Neural crest cell (in vitro differentiated cells): ENCODE results near the gene DOCK9. TPM values are rescaled to one million over a fixed set of nuclear protein-coding genes. Genes with fewer than 3 reads are reported as not detected.

Experiments
- DNase-seq: peaks from one replicate; pipeline ENCODE4 v3.0.0; 2021; ENCODE audit warnings: low read depth, mixed read lengths, low spot score
- H3K27ac Mint-ChIP-seq: one replicate; pipeline ENCODE4 v1.8.0; 2021; ENCODE audit warnings: mild to moderate bottlenecking, mixed read lengths; ENCODE audit not compliant: unreplicated experiment
- H3K27me3 Mint-ChIP-seq: 2 replicates; pipeline ENCODE4 v1.8.0; 2021; ENCODE audit warnings: low read depth, mild to moderate bottlenecking, mixed read lengths
- H3K36me3 Mint-ChIP-seq: 2 replicates; pipeline ENCODE4 v1.8.0; 2021; ENCODE audit warnings: low read depth, mild to moderate bottlenecking, mixed read lengths
- H3K4me1 Mint-ChIP-seq: 2 replicates; pipeline ENCODE4 v1.8.0; 2021; ENCODE audit warnings: mixed read lengths
- H3K4me3 Mint-ChIP-seq: one replicate; pipeline ENCODE4 v1.8.0; 2021; ENCODE audit warnings: mild to moderate bottlenecking, mixed read lengths
- H3K9me3 Mint-ChIP-seq: 2 replicates; pipeline ENCODE4 v1.8.0; 2021; ENCODE audit warnings: mixed read lengths
- total RNA-seq: library from RNA; stranded (reverse); gene quantifications from 2 replicates; pipeline ENCODE4 v1.2.1, GENCODE V29; 2021
- TF ChIP-seq, protein P1 (sequence below): fragments of 200-600 bp; sonication (generic); conservative IDR thresholded peaks from 2 replicates; pipeline ENCODE4 v1.5.0; 2021; ENCODE audit warnings: antibody characterized with exemption, mild to moderate bottlenecking

The DOCK9 gene
- total RNA-seq, 1 donor from 2014 or later = 6.9 TPM

GRCh38 chr13:98961503-98962105 is 16.3 kb downstream of the DOCK9 start:
- H3K9me3 Mint-ChIP-seq = peaks cover 3% of the 10 kb centered on the region
- peaks cover 7% of the 10 kb centered on the region for H3K4me1 Mint-ChIP-seq
- no peaks in the 10 kb centered on the region for H3K27me3 Mint-ChIP-seq
- no peaks in the 10 kb centered on the region for H3K36me3 Mint-ChIP-seq
- no peak overlapping the region for H3K27ac Mint-ChIP-seq
- DNase-seq = no peak
- no peak overlapping the region for H3K4me3 Mint-ChIP-seq
- TF ChIP-seq, protein P1, sequence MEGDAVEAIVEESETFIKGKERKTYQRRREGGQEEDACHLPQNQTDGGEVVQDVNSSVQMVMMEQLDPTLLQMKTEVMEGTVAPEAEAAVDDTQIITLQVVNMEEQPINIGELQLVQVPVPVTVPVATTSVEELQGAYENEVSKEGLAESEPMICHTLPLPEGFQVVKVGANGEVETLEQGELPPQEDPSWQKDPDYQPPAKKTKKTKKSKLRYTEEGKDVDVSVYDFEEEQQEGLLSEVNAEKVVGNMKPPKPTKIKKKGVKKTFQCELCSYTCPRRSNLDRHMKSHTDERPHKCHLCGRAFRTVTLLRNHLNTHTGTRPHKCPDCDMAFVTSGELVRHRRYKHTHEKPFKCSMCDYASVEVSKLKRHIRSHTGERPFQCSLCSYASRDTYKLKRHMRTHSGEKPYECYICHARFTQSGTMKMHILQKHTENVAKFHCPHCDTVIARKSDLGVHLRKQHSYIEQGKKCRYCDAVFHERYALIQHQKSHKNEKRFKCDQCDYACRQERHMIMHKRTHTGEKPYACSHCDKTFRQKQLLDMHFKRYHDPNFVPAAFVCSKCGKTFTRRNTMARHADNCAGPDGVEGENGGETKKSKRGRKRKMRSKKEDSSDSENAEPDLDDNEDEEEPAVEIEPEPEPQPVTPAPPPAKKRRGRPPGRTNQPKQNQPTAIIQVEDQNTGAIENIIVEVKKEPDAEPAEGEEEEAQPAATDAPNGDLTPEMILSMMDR = no peak

- no peak overlapping the region for H3K4me3 Mint-ChIP-seq
- peaks cover 7% of the 10 kb centered on the region for H3K4me1 Mint-ChIP-seq
- H3K27me3 Mint-ChIP-seq = no peaks in the 10 kb centered on the region
- no peak overlapping the region for H3K27ac Mint-ChIP-seq
- TF ChIP-seq, protein P1 = no peak
- H3K36me3 Mint-ChIP-seq = no peaks in the 10 kb centered on the region
- DNase-seq = no peak
- H3K9me3 Mint-ChIP-seq = peaks cover 3% of the 10 kb centered on the region
Measured at GRCh38 chr13:98960606-98961502, 17.0 kb downstream of the DOCK9 start.

GRCh38 chr13:98959786-98960605 is 17.9 kb downstream of the DOCK9 start:
- DNase-seq = no peak
- no peak overlapping the region for H3K4me3 Mint-ChIP-seq
- H3K9me3 Mint-ChIP-seq = peaks cover 3% of the 10 kb centered on the region
- H3K4me1 Mint-ChIP-seq = peaks cover 7% of the 10 kb centered on the region
- TF ChIP-seq, protein P1 = no peak
- H3K27ac Mint-ChIP-seq = no peak overlapping the region
- no peaks in the 10 kb centered on the region for H3K36me3 Mint-ChIP-seq
- no peaks in the 10 kb centered on the region for H3K27me3 Mint-ChIP-seq

DNA sequence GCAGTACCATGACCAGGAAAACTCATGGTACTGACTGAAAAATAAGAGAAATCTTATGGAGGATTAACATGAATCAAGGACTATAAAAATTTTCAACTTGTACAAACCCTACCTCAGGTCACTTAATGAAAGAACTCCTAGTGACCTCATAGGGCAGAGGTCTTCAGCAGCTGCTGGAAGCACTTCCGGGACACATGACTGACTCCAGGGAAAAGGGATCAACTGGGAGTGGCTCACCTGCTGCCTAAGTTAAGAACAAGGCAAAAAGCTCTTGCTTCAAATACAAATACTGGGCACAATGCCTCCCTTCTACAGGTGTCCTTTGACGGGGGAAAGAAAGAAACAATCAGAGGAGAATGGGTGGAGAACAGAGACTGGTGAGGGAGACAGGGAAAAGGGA is 18.6 kb downstream of the DOCK9 start:
- TF ChIP-seq, protein P1 = no peak
- Mint-ChIP-seq H3K4me3 (no peak overlapping the region), H3K4me1 (peaks cover 7% of the 10 kb centered on the region), H3K27me3 (no peaks in the 10 kb centered on the region), H3K36me3 (no peaks in the 10 kb centered on the region), H3K27ac (no peak overlapping the region), H3K9me3 (peaks cover 3% of the 10 kb centered on the region)
- DNase-seq = no peak

DNA sequence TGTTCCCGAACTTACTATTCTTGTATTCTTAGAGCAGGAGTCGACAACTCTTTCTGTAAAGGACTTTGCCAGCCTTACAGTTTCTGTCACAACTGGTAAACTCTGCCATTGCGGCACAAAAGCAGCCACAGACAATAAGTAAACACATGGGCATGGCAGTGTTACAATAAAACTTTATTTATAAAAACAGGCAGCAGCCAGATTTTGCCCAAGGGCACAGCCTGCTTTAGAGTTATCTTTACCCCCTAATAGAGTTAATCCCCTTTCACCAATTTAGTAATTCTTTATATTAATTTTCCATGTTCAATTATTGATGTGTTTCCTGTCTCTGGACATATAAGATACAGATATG is 19.4 kb downstream of the DOCK9 start:
- DNase-seq = no peak
- no peaks in the 10 kb centered on the region for H3K36me3 Mint-ChIP-seq
- H3K4me3 Mint-ChIP-seq = no peak overlapping the region
- no peaks in the 10 kb centered on the region for H3K9me3 Mint-ChIP-seq
- TF ChIP-seq, protein P1 = no peak
- peaks cover 7% of the 10 kb centered on the region for H3K4me1 Mint-ChIP-seq
- no peak overlapping the region for H3K27ac Mint-ChIP-seq
- H3K27me3 Mint-ChIP-seq = no peaks in the 10 kb centered on the region
